Erythroblast (primary cell): ENCODE measurements around the gene PTMS.
"Not testable (repeated sequence)": the region's sequence is repeated elsewhere in the genome, so short reads cannot be mapped to it uniquely, and the experiment has no call there.

ENCODE experiments used
- DNase-seq, 2 experiments: peaks; one replicate each; lab custom pipeline; 2025; lab: John Stamatoyannopoulos, UW
- GATA1 ChIP-seq: IDR thresholded peaks from 2 replicates; pipeline ENCODE4 v1.6.1; 2011; ENCODE audit warnings: low read depth, mild to moderate bottlenecking, control low read depth, low read length, moderate library complexity
- POLR2A ChIP-seq: IDR thresholded peaks from 2 replicates; pipeline ENCODE4 v1.6.1; 2011; ENCODE audit warnings: mild to moderate bottlenecking, low read length

PTMS gene

GRCh38 chr12:6765634-6766581 lies at the start of gene PTMS:
PTMS (plus strand) TSS chr12:6766363; CDS start chr12:6766706, 343 bp downstream.
- no peak for TF ChIP-seq POLR2A
- TF ChIP-seq GATA1, result no peak
- DNase-seq, result peak; percentile 46 to 68

DNA sequence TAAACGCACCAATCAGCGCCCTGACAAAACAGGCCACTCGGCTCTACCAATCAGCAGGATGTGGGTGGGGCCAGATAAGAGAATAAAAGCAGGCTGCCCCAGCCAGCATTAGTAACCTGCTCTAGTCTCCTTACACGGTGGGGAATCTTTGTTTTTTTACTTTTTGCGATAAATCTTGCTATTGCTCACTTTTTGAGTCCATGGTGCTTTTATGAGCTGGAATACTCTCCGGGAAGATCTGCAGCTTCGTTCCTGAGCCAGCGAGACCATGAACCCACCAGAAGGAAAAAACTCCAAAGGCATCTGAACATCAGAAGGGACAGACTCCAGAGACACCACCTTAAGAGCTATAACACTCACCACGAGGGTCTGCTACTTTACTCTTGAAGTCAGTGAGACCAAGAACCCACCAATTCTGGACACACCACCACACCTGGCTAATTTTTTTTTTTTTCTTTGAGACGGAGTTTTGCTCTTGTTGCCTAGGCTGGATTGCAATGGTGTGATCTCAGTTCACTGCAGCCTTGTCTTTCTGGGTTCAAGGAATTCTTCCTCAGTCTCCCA lies 49.2 kb upstream of the PTMS start:
- no peak for DNase-seq
- no peak for TF ChIP-seq POLR2A
- no peak for TF ChIP-seq GATA1

DNA sequence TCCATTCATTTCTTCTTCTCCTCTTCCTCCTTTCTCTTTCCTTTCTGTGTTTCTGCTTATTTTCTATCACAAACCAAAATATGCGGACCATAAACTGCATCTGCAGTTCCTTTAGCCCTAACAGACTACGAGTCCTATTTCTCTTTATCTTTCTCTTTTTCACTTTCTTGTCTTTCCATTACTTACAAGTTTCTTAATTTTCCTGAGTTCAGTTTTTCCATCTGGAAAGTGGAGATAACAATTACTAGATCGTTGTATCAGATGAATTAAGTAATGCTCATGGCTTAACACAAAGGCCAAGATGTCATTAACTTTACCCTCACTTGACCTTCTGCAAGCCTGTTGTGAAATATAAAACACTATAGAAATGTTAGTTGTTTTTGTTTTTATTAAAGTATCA lies 43.3 kb upstream of the PTMS start:
- no peak for TF ChIP-seq GATA1
- TF ChIP-seq POLR2A, result no peak
- peak; percentile 71 to 86 for DNase-seq

GRCh38 chr12:6723607-6724408 lies 42.4 kb upstream of the PTMS start, which contains the start of gene COPS7A:
COPS7A (plus strand) TSS chr12:6724046; CDS start chr12:6724657, 611 bp downstream.
- peak; percentile 99 for DNase-seq

DNA sequence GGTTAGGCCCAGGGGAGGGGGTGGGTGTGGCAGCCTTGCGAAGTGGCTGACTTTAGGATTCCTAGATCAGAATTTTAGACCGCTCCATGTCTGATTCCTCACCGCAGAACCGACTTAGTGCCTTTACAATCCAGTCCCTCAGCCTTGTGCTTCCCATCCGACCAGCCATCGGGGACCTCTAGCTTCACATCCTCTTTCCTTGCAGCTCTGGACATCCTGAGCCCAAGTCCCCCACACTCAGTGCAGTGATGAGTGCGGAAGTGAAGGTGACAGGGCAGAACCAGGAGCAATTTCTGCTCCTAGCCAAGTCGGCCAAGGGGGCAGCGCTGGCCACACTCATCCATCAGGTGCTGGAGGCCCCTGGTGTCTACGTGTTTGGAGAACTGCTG lies 41.8 kb upstream of the PTMS start:
- TF ChIP-seq POLR2A (no peak), GATA1 (no peak)
- DNase-seq, result peak in 1 of 2 experiments; percentile 62

More at GRCh38 chr12:6723607-6724408, 42.4 kb upstream of the PTMS start, which contains the start of gene COPS7A:
- no peak for TF ChIP-seq GATA1
- peak; percentile 88 for TF ChIP-seq POLR2A

DNA sequence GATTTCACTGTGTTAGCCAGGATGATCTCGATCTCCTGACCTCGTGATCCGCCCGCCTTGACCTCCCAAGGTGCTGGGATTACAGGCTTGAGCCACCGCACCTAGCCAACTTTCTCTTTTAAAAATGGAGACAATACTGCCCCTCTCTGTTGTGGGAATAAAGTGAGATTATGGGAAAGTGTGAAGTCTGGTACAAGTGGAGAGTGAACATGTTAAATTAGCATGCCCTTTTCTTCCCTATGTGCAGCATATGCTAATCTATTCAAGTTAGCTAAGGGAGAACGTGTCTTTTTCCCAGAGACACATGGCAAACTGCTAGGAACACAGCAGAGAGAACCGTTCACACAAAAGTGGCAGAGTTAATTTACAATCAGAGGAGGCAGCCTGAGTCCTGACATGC lies 40.8 kb upstream of the PTMS start:
- TF ChIP-seq POLR2A (no peak), GATA1 (no peak)
- no peak for DNase-seq

DNA sequence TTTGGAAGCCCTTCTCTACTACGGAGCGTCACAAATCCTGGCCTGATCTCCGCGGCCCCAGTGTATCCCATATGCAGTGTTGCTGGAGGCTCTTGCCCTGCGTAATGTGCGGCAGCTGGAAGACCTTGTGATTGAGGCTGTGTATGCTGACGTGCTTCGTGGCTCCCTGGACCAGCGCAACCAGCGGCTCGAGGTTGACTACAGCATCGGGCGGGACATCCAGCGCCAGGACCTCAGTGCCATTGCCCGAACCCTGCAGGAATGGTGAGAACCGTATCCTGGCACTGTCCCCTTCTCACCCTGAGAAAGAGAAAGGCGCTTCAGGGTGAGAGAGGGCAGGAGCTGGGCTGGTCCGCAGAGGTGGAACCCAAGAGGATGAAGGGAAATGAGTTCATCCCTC lies 37.0 kb upstream of the PTMS start:
- TF ChIP-seq GATA1 (no peak), POLR2A (no peak)
- no peak for DNase-seq

DNA sequence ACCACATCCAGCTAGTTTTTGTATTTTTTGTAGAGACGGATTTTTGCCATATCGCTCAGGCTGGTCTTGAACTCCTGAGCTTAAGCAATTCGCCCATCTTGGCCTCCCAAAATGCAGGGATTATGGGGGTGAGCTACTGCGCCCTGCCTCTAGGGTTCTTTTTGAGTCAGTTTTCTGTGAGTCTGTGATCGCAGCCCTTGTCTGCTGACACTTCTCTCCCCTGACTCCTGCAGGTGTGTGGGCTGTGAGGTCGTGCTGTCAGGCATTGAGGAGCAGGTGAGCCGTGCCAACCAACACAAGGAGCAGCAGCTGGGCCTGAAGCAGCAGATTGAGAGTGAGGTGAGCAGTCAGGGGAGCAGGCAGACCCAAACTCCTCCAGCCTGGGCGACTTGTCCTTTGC lies 36.0 kb upstream of the PTMS start:
- no peak for DNase-seq
- no peak for TF ChIP-seq GATA1
- TF ChIP-seq POLR2A, result no peak

- TF ChIP-seq POLR2A, result peak; percentile 4
- no peak for TF ChIP-seq GATA1
Measured at GRCh38 chr12:6734506-6735387, 31.4 kb upstream of the PTMS start.

GRCh38 chr12:6735448-6736191 lies 30.5 kb upstream of the PTMS start:
- DNase-seq, result peak; percentile 51 to 69
- TF ChIP-seq GATA1 (no peak), POLR2A (peak; percentile 13)

More at GRCh38 chr12:6734506-6735387, 31.4 kb upstream of the PTMS start:
- no peak for DNase-seq

GRCh38 chr12:6736754-6737153 lies 29.4 kb upstream of the PTMS start:
- TF ChIP-seq POLR2A (no peak), GATA1 (no peak)
- DNase-seq, result no peak

GRCh38 chr12:6742080-6742479 lies 24.1 kb upstream of the PTMS start:
- not testable (repeated sequence) for DNase-seq
